ENCODE data around the gene ZDHHC1.

DNA sequence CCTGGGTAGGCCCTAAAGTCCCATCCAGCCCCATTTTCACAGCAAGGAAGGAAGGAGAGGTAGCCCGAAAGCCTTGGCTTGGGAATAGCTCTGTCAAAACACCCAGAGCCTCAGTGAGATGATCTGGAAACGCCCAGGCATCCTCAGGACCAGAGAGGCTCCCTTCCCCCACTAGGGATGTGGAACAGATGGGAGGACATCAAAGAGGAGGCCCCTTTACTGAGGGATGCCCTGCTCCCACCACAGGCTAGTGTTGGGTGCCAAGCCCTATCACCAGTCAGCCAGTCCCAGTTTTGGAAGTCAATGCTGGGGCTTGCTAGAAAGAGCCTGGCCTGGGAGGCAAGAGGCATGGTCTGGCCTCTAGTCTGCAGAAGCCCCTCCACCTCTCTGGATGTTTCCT is 27.7 kb downstream of the ZDHHC1 start:
- TF ChIP-seq, protein P1, sequence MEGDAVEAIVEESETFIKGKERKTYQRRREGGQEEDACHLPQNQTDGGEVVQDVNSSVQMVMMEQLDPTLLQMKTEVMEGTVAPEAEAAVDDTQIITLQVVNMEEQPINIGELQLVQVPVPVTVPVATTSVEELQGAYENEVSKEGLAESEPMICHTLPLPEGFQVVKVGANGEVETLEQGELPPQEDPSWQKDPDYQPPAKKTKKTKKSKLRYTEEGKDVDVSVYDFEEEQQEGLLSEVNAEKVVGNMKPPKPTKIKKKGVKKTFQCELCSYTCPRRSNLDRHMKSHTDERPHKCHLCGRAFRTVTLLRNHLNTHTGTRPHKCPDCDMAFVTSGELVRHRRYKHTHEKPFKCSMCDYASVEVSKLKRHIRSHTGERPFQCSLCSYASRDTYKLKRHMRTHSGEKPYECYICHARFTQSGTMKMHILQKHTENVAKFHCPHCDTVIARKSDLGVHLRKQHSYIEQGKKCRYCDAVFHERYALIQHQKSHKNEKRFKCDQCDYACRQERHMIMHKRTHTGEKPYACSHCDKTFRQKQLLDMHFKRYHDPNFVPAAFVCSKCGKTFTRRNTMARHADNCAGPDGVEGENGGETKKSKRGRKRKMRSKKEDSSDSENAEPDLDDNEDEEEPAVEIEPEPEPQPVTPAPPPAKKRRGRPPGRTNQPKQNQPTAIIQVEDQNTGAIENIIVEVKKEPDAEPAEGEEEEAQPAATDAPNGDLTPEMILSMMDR (IDR thresholded peaks at IDR 0.05; ENCODE audit: extremely low read depth in 1 of 2, insufficient read depth in 1 of 2, low read depth in 1 of 2, low read length in 2 of 2), result no peak
- TF ChIP-seq POLR2A (IDR thresholded peaks at IDR 0.05; ENCODE audit: low read depth, low read length) (no peak), MYC (IDR thresholded peaks at IDR 0.05; ENCODE audit: low read depth, low read length) (no peak), JUN (IDR thresholded peaks at IDR 0.05; ENCODE audit: borderline replicate concordance, insufficient read depth, insufficient read length, low read depth) (no peak)
